H9 (cell line): ENCODE measurements around the gene ATF2. TPM values are rescaled to one million over a fixed set of nuclear protein-coding genes. Genes with fewer than 3 reads are reported as not detected.

Experiments
- DNase-seq: peaks from one replicate; pipeline ENCODE4 v3.0.0-alpha.2; 2017
- H2AFZ ChIP-seq: one replicate; pipeline ENCODE4 v1.6.1; 2013; ENCODE audit warnings: mild to moderate bottlenecking, low read length, control low read depth, moderate library complexity
- H2AK5ac ChIP-seq: 2 replicates; pipeline ENCODE4 v1.6.1; 2013; ENCODE audit warnings: low read length, control low read depth, mixed read lengths; ENCODE audit not compliant: insufficient read length
- H2BK120ac ChIP-seq: one replicate; pipeline ENCODE4 v1.6.1; 2013; ENCODE audit warnings: low read depth, mild to moderate bottlenecking, low read length, control low read depth, inconsistent platforms; ENCODE audit not compliant: poor library complexity, severe bottlenecking
- H2BK12ac ChIP-seq: 2 replicates; pipeline ENCODE4 v1.6.1; 2013; ENCODE audit warnings: low read length, control low read depth, mixed read lengths, low read depth; ENCODE audit not compliant: insufficient read length
- H2BK15ac ChIP-seq: 2 replicates; pipeline ENCODE4 v1.6.1; 2013; ENCODE audit warnings: low read depth, low read length, control low read depth
- H2BK20ac ChIP-seq: one replicate; pipeline ENCODE4 v1.6.1; 2013; ENCODE audit warnings: low read depth, mild to moderate bottlenecking, low read length, control low read depth, inconsistent platforms; ENCODE audit not compliant: poor library complexity, severe bottlenecking
- H2BK5ac ChIP-seq: 2 replicates; pipeline ENCODE4 v1.6.1; 2013; ENCODE audit warnings: low read length, control low read depth, mixed read lengths; ENCODE audit not compliant: insufficient read length
- H3K14ac ChIP-seq: 2 replicates; pipeline ENCODE4 v1.6.1; 2013; ENCODE audit warnings: low read length, control low read depth; ENCODE audit not compliant: insufficient read depth
- H3K18ac ChIP-seq: 2 replicates; pipeline ENCODE4 v1.6.1; 2013; ENCODE audit warnings: low read depth, mild to moderate bottlenecking, mixed read lengths, low read length, control low read depth; ENCODE audit not compliant: insufficient read length
- H3K23ac ChIP-seq: 2 replicates; pipeline ENCODE4 v1.6.1; 2013; ENCODE audit warnings: low read length, control low read depth, mixed read lengths, low read depth; ENCODE audit not compliant: insufficient read length
- H3K23me2 ChIP-seq: 2 replicates; pipeline ENCODE4 v1.6.1; 2013; ENCODE audit warnings: low read depth, mild to moderate bottlenecking, mixed read lengths, low read length, control low read depth; ENCODE audit not compliant: insufficient read length, poor library complexity, severe bottlenecking
- H3K27ac ChIP-seq: 2 replicates; pipeline ENCODE4 v1.5.1; 2013; ENCODE audit warnings: low read length, control low read depth, mixed read lengths, low read depth; ENCODE audit not compliant: insufficient read length
- H3K27me3 ChIP-seq: 2 replicates; pipeline ENCODE4 v1.6.1; 2013; ENCODE audit warnings: low read length, control low read depth, inconsistent platforms; ENCODE audit not compliant: insufficient read depth
- H3K4ac ChIP-seq: 2 replicates; pipeline ENCODE4 v1.6.1; 2013; ENCODE audit warnings: low read depth, mild to moderate bottlenecking, control low read depth, inconsistent platforms, low read length, moderate library complexity
- H3K4me1 ChIP-seq: 2 replicates; pipeline ENCODE4 v1.6.1; 2013; ENCODE audit warnings: low read length, control low read depth, inconsistent platforms; ENCODE audit not compliant: insufficient read depth
- H3K4me2 ChIP-seq: 2 replicates; pipeline ENCODE4 v1.6.1; 2013; ENCODE audit warnings: low read length, control low read depth, mixed read lengths; ENCODE audit not compliant: insufficient read length, insufficient read depth
- H3K56ac ChIP-seq: 2 replicates; pipeline ENCODE4 v1.6.1; 2013; ENCODE audit warnings: low read depth, mild to moderate bottlenecking, mixed read lengths, low read length, control low read depth; ENCODE audit not compliant: insufficient read length
- H3K79me1 ChIP-seq: 2 replicates; pipeline ENCODE4 v1.6.1; 2013; ENCODE audit warnings: low read depth, mild to moderate bottlenecking, moderate library complexity, low read length, control low read depth, inconsistent platforms; ENCODE audit not compliant: insufficient read depth, poor library complexity, severe bottlenecking
- H3K79me2 ChIP-seq: 2 replicates; pipeline ENCODE4 v1.6.1; 2013; ENCODE audit warnings: low read length, control low read depth, inconsistent platforms; ENCODE audit not compliant: insufficient read depth
- H3K9ac ChIP-seq: 2 replicates; pipeline ENCODE4 v1.6.1; 2013; ENCODE audit warnings: low read length, control low read depth, mixed read lengths; ENCODE audit not compliant: insufficient read length; ENCODE audit errors: extremely low read depth
- H3K9me3 ChIP-seq: one replicate; pipeline ENCODE4 v1.6.1; 2013; ENCODE audit warnings: low read depth, low read length, inconsistent platforms; ENCODE audit not compliant: control insufficient read depth
- H3T11ph ChIP-seq: one replicate; pipeline ENCODE4 v1.6.1; 2013; ENCODE audit warnings: mild to moderate bottlenecking, low read length, control low read depth, inconsistent platforms
- H4K20me1 ChIP-seq: one replicate; pipeline ENCODE4 v1.6.1; 2013; ENCODE audit not compliant: control insufficient read depth, insufficient read length, insufficient read depth
- H4K5ac ChIP-seq: 2 replicates; pipeline ENCODE4 v1.6.1; 2013; ENCODE audit warnings: low read depth, mild to moderate bottlenecking, mixed read lengths, low read length, control low read depth; ENCODE audit not compliant: insufficient read length
- H4K8ac ChIP-seq: replicated peaks from 2 replicates; pipeline ENCODE4 v1.6.1; 2013; ENCODE audit warnings: low read length, control low read depth, mixed read lengths, low read depth; ENCODE audit not compliant: insufficient read length
- H4K91ac ChIP-seq: 2 replicates; pipeline ENCODE4 v1.6.1; 2013; ENCODE audit warnings: low read depth, mild to moderate bottlenecking, moderate library complexity, mixed read lengths, low read length, control low read depth; ENCODE audit not compliant: insufficient read length
- H3K27ac Mint-ChIP-seq, 3 experiments: 2 replicates in 2 of 3; 3 replicates in 1 of 3; pipeline ENCODE4 v1.8.0; 2020 to 2021; ENCODE audit warnings: mixed read lengths in 3 of 3, mild to moderate bottlenecking in 1 of 3, moderate library complexity in 1 of 3
- H3K27me3 Mint-ChIP-seq: 2 replicates; pipeline ENCODE4 v1.8.0; 2021; ENCODE audit warnings: low read depth, mild to moderate bottlenecking, moderate library complexity, mixed read lengths
- H3K36me3 Mint-ChIP-seq, 3 experiments: 2 replicates in 2 of 3; 3 replicates in 1 of 3; pipeline ENCODE4 v1.8.0; 2020 to 2021; ENCODE audit warnings: low read depth in 3 of 3, mixed read lengths in 3 of 3; ENCODE audit not compliant: insufficient read depth in 1 of 3
- H3K4me1 Mint-ChIP-seq, 2 experiments: 2 replicates each; pipeline ENCODE4 v1.8.0; 2020; ENCODE audit warnings: mixed read lengths in 2 of 2
- H3K4me3 Mint-ChIP-seq, 2 experiments: 2 replicates in 1 of 2; 3 replicates in 1 of 2; pipeline ENCODE4 v1.8.0; 2020 to 2021; ENCODE audit warnings: mild to moderate bottlenecking in 2 of 2, mixed read lengths in 2 of 2, moderate library complexity in 1 of 2
- H3K9me3 Mint-ChIP-seq, 2 experiments: 2 replicates in 1 of 2; 3 replicates in 1 of 2; pipeline ENCODE4 v1.8.0; 2020; ENCODE audit warnings: mild to moderate bottlenecking in 2 of 2, mixed read lengths in 2 of 2, moderate library complexity in 1 of 2
- WGBS: extraction: QIAGEN DNeasy Blood & Tissue Kit; methylation state at CpG from one replicate; pipeline ENCODE4 v1.1.7; 2013; ENCODE audit warnings: missing lambda C conversion rate, low lambda C conversion rate, mixed read lengths; ENCODE audit not compliant: insufficient read length; ENCODE audit errors: extremely low coverage; 5-methylcytosine and 5-hydroxymethylcytosine counted together
- total RNA-seq: library from RNA; stranded (reverse); gene quantifications from 2 replicates; pipeline ENCODE4 v1.2.1, GENCODE V29; 2021
- TF ChIP-seq, protein P1 (sequence below): fragments of 200-600 bp; sonication (generic); conservative IDR thresholded peaks from 3 replicates; pipeline ENCODE4 v1.8.0; 2021; ENCODE audit warnings: antibody characterized with exemption, mild to moderate bottlenecking

Gene ATF2
- total RNA-seq, 1 experiment from 2014 or later = 40.9 TPM

DNA sequence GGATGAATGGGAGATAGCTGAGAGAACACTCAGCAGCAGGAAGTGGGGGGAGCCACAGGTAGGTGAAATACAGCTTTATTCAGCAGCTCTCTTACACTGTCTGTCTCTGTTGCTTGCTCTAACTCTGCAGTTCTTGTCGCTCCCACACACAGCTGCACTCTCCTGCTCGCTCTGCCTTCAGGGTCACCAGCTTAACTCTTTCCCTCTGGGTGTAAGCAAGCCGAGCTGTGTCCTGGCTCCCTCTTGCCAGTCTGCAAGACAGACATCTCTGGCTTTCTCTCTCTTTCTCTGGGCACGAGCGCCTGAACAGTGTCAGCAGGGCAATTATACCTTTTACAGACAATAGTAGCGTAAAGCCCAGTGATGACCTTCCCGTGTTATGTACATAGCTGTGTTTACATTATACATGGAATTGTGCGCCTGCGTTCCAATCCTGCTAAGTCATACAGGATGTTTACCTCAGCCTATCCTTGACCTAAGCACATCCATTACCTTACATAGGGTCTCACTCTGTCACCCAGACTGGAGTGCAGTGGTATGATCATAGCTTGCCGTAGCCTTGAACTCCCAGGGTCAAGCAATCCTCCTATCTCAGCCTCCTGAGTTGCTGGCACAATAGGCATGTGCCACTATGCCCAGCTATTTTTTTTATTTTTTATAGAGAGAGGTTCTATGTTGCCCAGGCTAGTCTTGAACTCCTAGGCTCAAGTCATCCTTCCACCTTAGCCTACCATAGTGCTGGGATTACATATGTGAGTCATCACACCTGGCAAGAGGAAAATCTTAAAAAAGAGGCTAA is 105.0 kb downstream of the ATF2 start:
- H4K91ac ChIP-seq = no peak overlapping the region
- no peaks in the 10 kb centered on the region for H3K79me1 ChIP-seq
- H3K79me2 ChIP-seq = no peaks in the 10 kb centered on the region
- TF ChIP-seq, protein P1, sequence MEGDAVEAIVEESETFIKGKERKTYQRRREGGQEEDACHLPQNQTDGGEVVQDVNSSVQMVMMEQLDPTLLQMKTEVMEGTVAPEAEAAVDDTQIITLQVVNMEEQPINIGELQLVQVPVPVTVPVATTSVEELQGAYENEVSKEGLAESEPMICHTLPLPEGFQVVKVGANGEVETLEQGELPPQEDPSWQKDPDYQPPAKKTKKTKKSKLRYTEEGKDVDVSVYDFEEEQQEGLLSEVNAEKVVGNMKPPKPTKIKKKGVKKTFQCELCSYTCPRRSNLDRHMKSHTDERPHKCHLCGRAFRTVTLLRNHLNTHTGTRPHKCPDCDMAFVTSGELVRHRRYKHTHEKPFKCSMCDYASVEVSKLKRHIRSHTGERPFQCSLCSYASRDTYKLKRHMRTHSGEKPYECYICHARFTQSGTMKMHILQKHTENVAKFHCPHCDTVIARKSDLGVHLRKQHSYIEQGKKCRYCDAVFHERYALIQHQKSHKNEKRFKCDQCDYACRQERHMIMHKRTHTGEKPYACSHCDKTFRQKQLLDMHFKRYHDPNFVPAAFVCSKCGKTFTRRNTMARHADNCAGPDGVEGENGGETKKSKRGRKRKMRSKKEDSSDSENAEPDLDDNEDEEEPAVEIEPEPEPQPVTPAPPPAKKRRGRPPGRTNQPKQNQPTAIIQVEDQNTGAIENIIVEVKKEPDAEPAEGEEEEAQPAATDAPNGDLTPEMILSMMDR = no peak
- H3K4me3 Mint-ChIP-seq = no peak overlapping the region
- H2BK5ac ChIP-seq = no peak overlapping the region
- H4K8ac ChIP-seq = no peak overlapping the region
- no peak overlapping the region for H2AFZ ChIP-seq
- H3K23me2 ChIP-seq = no peaks in the 10 kb centered on the region
- no peak overlapping the region for H2BK15ac ChIP-seq
- no peak overlapping the region for H4K5ac ChIP-seq
- peaks cover 20 to 33% (median 21%) of the 10 kb centered on the region in 3 experiments for H3K36me3 Mint-ChIP-seq
- no peak overlapping the region; a peak in 1 of 7 replicates for H3K27ac Mint-ChIP-seq
- no peak overlapping the region for H3K4ac ChIP-seq
- H3K27ac ChIP-seq = no peak overlapping the region
- H3T11ph ChIP-seq = no peak overlapping the region
- no peak overlapping the region for H3K18ac ChIP-seq
- no peak overlapping the region for H2AK5ac ChIP-seq
- no peak overlapping the region for H2BK20ac ChIP-seq
- H3K4me1 Mint-ChIP-seq = peaks cover 6 to 12% of the 10 kb centered on the region in 2 experiments
- peaks cover 0 to 3% of the 10 kb centered on the region in 2 experiments; a peak in 1 of 5 replicates for H3K9me3 Mint-ChIP-seq
- peak; percentile 40 for DNase-seq
- H3K23ac ChIP-seq = no peak overlapping the region
- H2BK120ac ChIP-seq = no peak overlapping the region
- no peaks in the 10 kb centered on the region for H3K9me3 ChIP-seq
- no peaks in the 10 kb centered on the region for H3K27me3 ChIP-seq
- no peaks in the 10 kb centered on the region for H3K4me1 ChIP-seq
- no peaks in the 10 kb centered on the region for H4K20me1 ChIP-seq
- no CpG with 5 or more reads among the region's 10 CpGs for WGBS
- no peak overlapping the region for H3K14ac ChIP-seq
- H3K27me3 Mint-ChIP-seq = no peaks in the 10 kb centered on the region
- no peak overlapping the region for H2BK12ac ChIP-seq
- no peak overlapping the region for H3K56ac ChIP-seq
- H3K4me2 ChIP-seq = no peak overlapping the region
- no peak overlapping the region for H3K9ac ChIP-seq
